Liver (tissue), 3 donors: Measurements from ENCODE around the gene HOOK2.

ENCODE experiments used
- EGR1 ChIP-seq, 2 donors: IDR thresholded peaks; 2 replicates each; pipeline ENCODE4 v1.6.1; 2016 to 2018; ENCODE audit warnings: antibody characterized with exemption in 2 of 2, low read depth in 2 of 2
- FOXA1 ChIP-seq: IDR thresholded peaks from 2 replicates; pipeline ENCODE4 v1.6.1; 2016; ENCODE audit warnings: antibody characterized with exemption
- GABPA ChIP-seq, 2 donors: IDR thresholded peaks in 1 of 2; conservative IDR thresholded peaks in 1 of 2; 2 replicates each; pipeline ENCODE4 v1.6.1; 2016; ENCODE audit warnings: antibody characterized with exemption in 2 of 2, mild to moderate bottlenecking in 1 of 2, moderate library complexity in 1 of 2
- RAD21 ChIP-seq, 2 donors: IDR thresholded peaks; 2 replicates each; pipeline ENCODE4 v1.6.1; 2016; ENCODE audit warnings: antibody characterized with exemption in 2 of 2, mild to moderate bottlenecking in 2 of 2
- SP1 ChIP-seq: IDR thresholded peaks from 2 replicates; pipeline ENCODE4 v1.6.1; 2018; ENCODE audit warnings: antibody characterized with exemption, mild to moderate bottlenecking
- TAF1 ChIP-seq: conservative IDR thresholded peaks from 2 replicates; pipeline ENCODE4 v1.6.1; 2016; ENCODE audit warnings: antibody characterized with exemption, mild to moderate bottlenecking
- TF ChIP-seq, protein P1 (sequence below): fragments of 150-350 bp; IDR thresholded peaks from 2 replicates; pipeline ENCODE4 v1.5.1; 2017; ENCODE audit warnings: improper control_type of control experiment, low read depth, low read length; ENCODE audit not compliant: missing input control
- TF ChIP-seq, protein P2 (sequence below): IDR thresholded peaks from 2 replicates; pipeline ENCODE4 v1.6.1; 2016; ENCODE audit warnings: antibody characterized with exemption
- TF ChIP-seq, protein P3 (sequence below): IDR thresholded peaks from 2 replicates; pipeline ENCODE4 v1.6.1; 2016; ENCODE audit warnings: antibody characterized with exemption
- TF ChIP-seq, protein P4 (sequence below): IDR thresholded peaks from 2 replicates; pipeline ENCODE4 v1.6.1; 2016; ENCODE audit warnings: antibody characterized with exemption, mild to moderate bottlenecking
- donor health status: healthy.
- donor health status: healthy.

DNA sequence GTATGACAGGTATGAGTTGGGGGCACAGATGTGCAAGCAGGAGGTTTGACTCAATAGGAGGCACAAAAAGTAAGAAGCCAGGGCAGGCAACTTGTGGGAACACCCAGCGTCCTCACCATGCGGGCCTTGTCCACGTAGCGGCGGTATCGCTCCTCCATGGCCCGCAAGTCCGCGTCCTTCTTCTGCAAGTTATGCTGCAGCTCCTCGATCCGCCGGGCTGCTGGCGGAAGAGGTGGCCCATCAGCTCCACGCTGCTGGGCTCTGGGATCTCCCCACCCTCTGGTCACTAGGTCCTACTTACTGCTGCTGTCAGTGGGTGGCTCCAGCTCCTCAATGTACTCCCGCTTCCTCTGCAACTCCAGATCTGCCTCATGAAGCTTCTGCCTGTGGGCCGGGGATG, 10.7 kb downstream of the HOOK2 start:
- TF ChIP-seq RAD21 (IDR thresholded peaks at IDR 0.05) (no peak), GABPA (IDR thresholded peaks at IDR 0.05 in 1 of 2, conservative IDR thresholded peaks at IDR 0.05 in 1 of 2) (no peak), TAF1 (no peak), SP1 (no peak), EGR1 (IDR thresholded peaks at IDR 0.05; ENCODE audit: low read depth in 2 of 2) (no peak), FOXA1 (no peak)
- TF ChIP-seq, protein P1, sequence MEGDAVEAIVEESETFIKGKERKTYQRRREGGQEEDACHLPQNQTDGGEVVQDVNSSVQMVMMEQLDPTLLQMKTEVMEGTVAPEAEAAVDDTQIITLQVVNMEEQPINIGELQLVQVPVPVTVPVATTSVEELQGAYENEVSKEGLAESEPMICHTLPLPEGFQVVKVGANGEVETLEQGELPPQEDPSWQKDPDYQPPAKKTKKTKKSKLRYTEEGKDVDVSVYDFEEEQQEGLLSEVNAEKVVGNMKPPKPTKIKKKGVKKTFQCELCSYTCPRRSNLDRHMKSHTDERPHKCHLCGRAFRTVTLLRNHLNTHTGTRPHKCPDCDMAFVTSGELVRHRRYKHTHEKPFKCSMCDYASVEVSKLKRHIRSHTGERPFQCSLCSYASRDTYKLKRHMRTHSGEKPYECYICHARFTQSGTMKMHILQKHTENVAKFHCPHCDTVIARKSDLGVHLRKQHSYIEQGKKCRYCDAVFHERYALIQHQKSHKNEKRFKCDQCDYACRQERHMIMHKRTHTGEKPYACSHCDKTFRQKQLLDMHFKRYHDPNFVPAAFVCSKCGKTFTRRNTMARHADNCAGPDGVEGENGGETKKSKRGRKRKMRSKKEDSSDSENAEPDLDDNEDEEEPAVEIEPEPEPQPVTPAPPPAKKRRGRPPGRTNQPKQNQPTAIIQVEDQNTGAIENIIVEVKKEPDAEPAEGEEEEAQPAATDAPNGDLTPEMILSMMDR = no peak
- TF ChIP-seq, protein P2, sequence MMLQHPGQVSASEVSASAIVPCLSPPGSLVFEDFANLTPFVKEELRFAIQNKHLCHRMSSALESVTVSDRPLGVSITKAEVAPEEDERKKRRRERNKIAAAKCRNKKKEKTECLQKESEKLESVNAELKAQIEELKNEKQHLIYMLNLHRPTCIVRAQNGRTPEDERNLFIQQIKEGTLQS = no peak
- TF ChIP-seq, protein P3, sequence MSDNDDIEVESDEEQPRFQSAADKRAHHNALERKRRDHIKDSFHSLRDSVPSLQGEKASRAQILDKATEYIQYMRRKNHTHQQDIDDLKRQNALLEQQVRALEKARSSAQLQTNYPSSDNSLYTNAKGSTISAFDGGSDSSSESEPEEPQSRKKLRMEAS = no peak
- TF ChIP-seq, protein P4, sequence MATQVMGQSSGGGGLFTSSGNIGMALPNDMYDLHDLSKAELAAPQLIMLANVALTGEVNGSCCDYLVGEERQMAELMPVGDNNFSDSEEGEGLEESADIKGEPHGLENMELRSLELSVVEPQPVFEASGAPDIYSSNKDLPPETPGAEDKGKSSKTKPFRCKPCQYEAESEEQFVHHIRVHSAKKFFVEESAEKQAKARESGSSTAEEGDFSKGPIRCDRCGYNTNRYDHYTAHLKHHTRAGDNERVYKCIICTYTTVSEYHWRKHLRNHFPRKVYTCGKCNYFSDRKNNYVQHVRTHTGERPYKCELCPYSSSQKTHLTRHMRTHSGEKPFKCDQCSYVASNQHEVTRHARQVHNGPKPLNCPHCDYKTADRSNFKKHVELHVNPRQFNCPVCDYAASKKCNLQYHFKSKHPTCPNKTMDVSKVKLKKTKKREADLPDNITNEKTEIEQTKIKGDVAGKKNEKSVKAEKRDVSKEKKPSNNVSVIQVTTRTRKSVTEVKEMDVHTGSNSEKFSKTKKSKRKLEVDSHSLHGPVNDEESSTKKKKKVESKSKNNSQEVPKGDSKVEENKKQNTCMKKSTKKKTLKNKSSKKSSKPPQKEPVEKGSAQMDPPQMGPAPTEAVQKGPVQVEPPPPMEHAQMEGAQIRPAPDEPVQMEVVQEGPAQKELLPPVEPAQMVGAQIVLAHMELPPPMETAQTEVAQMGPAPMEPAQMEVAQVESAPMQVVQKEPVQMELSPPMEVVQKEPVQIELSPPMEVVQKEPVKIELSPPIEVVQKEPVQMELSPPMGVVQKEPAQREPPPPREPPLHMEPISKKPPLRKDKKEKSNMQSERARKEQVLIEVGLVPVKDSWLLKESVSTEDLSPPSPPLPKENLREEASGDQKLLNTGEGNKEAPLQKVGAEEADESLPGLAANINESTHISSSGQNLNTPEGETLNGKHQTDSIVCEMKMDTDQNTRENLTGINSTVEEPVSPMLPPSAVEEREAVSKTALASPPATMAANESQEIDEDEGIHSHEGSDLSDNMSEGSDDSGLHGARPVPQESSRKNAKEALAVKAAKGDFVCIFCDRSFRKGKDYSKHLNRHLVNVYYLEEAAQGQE = no peak
